ENCODE measurements around the gene SLC30A2. TPM values are rescaled to one million over a fixed set of nuclear protein-coding genes. Genes with fewer than 3 reads are reported as not detected.

SLC30A2 gene
- total and polyA plus RNA-seq, 9 of the 15 experiments (the other 6 are each of a cell fraction or from before 2014, with no cell fraction given): 0.01 to 0.18 (median 0.06) TPM; not detected in 3

DNA sequence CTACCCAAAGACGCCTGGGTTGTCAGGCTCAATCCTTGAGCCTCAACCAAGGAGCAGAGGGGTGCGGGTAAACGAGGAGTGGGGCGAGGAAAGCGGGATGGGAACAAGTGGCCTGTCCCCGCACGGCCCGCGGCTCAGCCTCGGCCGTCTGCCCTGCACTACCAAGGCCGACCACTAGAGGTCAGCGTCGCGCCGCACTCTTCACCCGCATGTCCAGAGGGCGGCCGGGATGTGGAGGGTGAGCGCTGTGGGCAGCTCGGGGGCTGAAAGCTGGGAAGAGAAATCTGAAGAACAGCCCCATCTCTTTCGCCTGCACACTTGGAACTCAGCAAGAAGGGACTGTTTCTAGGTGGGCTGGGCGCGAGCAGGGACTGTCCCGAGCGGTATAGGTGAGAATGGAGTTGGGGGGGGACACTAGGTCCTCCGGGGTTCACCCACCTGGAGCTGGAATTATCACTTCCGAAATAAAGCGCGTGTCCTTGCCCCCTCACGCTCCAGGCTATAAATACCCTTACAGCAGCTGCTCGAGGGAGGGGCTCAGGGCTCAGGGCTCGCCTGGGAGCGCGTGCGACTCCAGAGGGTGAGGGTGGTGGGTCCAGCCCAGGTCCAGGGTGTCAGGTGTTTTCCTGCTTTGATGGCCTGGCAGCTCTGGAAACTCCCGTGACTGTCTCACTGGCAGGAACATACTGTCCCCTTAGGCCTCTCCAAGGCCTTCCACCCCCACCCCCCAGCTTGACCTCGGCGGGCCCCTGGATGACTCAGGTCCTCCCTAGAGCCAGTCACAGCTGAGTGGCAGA, 9.8 kb downstream of the SLC30A2 start (continued):
- TF ChIP-seq GTF2A2 (tag; IDR thresholded peaks at IDR 0.05) (no peak), HIVEP1 (CRISPR knock-in tag; IDR thresholded peaks at IDR 0.05) (peak; percentile 58; the same call in 1 of the 2 replicates), ZSCAN32 (CRISPR knock-in tag; IDR thresholded peaks at IDR 0.05) (no peak), ZNF445 (CRISPR knock-in tag; IDR thresholded peaks at IDR 0.05; ENCODE audit: low read depth) (no peak), CBX5 (IDR thresholded peaks at IDR 0.05; ENCODE audit: borderline replicate concordance, low read depth) (0 out of 2 replicates have a peak, but pooled peaks have one; percentile 59), GABPA (tag; conservative IDR thresholded peaks at IDR 0.05; ENCODE audit: low read depth) (no peak), NCOA2 (IDR thresholded peaks at IDR 0.05; ENCODE audit: partially characterized antibody in 2 of 2) (no peak), TAF7 (tag; IDR thresholded peaks at IDR 0.05) (no peak), SNIP1 (IDR thresholded peaks at IDR 0.05; ENCODE audit: low read depth) (no peak), ZNF134 (CRISPR knock-in tag; conservative IDR thresholded peaks at IDR 0.05) (no peak), LEF1 (IDR thresholded peaks at IDR 0.05) (peak; percentile 56; the same call in 1 of the 2 replicates), ETV5 (CRISPR knock-in tag; IDR thresholded peaks at IDR 0.05; ENCODE audit: low read depth) (no peak), HDAC2 (IDR thresholded peaks at IDR 0.05) (0 out of 2 replicates have a peak, but pooled peaks have one; percentile 11), GTF2F1 (IDR thresholded peaks at IDR 0.05; ENCODE audit: low read depth, low read length) (no peak)
- TF ChIP-seq, protein P1, sequence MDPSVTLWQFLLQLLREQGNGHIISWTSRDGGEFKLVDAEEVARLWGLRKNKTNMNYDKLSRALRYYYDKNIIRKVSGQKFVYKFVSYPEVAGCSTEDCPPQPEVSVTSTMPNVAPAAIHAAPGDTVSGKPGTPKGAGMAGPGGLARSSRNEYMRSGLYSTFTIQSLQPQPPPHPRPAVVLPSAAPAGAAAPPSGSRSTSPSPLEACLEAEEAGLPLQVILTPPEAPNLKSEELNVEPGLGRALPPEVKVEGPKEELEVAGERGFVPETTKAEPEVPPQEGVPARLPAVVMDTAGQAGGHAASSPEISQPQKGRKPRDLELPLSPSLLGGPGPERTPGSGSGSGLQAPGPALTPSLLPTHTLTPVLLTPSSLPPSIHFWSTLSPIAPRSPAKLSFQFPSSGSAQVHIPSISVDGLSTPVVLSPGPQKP (CRISPR knock-in tag; IDR thresholded peaks at IDR 0.05): no peak
- TF ChIP-seq, protein P2, sequence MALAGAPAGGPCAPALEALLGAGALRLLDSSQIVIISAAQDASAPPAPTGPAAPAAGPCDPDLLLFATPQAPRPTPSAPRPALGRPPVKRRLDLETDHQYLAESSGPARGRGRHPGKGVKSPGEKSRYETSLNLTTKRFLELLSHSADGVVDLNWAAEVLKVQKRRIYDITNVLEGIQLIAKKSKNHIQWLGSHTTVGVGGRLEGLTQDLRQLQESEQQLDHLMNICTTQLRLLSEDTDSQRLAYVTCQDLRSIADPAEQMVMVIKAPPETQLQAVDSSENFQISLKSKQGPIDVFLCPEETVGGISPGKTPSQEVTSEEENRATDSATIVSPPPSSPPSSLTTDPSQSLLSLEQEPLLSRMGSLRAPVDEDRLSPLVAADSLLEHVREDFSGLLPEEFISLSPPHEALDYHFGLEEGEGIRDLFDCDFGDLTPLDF (CRISPR knock-in tag; IDR thresholded peaks at IDR 0.05): no peak
- TF ChIP-seq, protein P3, sequence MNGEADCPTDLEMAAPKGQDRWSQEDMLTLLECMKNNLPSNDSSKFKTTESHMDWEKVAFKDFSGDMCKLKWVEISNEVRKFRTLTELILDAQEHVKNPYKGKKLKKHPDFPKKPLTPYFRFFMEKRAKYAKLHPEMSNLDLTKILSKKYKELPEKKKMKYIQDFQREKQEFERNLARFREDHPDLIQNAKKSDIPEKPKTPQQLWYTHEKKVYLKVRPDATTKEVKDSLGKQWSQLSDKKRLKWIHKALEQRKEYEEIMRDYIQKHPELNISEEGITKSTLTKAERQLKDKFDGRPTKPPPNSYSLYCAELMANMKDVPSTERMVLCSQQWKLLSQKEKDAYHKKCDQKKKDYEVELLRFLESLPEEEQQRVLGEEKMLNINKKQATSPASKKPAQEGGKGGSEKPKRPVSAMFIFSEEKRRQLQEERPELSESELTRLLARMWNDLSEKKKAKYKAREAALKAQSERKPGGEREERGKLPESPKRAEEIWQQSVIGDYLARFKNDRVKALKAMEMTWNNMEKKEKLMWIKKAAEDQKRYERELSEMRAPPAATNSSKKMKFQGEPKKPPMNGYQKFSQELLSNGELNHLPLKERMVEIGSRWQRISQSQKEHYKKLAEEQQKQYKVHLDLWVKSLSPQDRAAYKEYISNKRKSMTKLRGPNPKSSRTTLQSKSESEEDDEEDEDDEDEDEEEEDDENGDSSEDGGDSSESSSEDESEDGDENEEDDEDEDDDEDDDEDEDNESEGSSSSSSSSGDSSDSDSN (IDR thresholded peaks at IDR 0.05; ENCODE audit: borderline replicate concordance in 1 of 2, low read depth in 2 of 2, low read length in 2 of 2): no peak
- TF ChIP-seq, protein P4, sequence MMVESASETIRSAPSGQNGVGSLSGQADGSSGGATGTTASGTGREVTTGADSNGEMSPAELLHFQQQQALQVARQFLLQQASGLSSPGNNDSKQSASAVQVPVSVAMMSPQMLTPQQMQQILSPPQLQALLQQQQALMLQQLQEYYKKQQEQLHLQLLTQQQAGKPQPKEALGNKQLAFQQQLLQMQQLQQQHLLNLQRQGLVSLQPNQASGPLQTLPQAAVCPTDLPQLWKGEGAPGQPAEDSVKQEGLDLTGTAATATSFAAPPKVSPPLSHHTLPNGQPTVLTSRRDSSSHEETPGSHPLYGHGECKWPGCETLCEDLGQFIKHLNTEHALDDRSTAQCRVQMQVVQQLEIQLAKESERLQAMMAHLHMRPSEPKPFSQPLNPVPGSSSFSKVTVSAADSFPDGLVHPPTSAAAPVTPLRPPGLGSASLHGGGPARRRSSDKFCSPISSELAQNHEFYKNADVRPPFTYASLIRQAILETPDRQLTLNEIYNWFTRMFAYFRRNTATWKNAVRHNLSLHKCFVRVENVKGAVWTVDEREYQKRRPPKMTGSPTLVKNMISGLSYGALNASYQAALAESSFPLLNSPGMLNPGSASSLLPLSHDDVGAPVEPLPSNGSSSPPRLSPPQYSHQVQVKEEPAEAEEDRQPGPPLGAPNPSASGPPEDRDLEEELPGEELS (CRISPR knock-in tag; IDR thresholded peaks at IDR 0.05; ENCODE audit: borderline replicate concordance): no peak
- TF ChIP-seq, protein P5, sequence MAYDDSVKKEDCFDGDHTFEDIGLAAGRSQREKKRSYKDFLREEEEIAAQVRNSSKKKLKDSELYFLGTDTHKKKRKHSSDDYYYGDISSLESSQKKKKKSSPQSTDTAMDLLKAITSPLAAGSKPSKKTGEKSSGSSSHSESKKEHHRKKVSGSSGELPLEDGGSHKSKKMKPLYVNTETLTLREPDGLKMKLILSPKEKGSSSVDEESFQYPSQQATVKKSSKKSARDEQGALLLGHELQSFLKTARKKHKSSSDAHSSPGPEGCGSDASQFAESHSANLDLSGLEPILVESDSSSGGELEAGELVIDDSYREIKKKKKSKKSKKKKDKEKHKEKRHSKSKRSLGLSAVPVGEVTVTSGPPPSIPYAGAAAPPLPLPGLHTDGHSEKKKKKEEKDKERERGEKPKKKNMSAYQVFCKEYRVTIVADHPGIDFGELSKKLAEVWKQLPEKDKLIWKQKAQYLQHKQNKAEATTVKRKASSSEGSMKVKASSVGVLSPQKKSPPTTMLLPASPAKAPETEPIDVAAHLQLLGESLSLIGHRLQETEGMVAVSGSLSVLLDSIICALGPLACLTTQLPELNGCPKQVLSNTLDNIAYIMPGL (CRISPR knock-in tag; IDR thresholded peaks at IDR 0.05): peak; percentile 59; the same call in 1 of the 2 replicates
